OCI-LY3 (cell line): ENCODE data around the gene APOBEC3G.

Experiments used
- CTCF ChIP-seq: fragments of 200-600, 300-600 bp; sonication (generic); IDR thresholded peaks from 2 replicates; pipeline ENCODE4 v1.5.1; 2014; ENCODE audit warnings: antibody characterized with exemption, low read length, low read depth
- EZH2phosphoT487 ChIP-seq: fragments of 200-600 bp; shearing (Covaris generic); IDR thresholded peaks from 2 replicates; pipeline ENCODE4 v1.6.1; 2018; ENCODE audit warnings: antibody characterized with exemption, mixed run types, low read depth

- TF ChIP-seq CTCF (no peak), EZH2phosphoT487 (no peak)
Observed at GRCh38 chr22:39098026-39098425, 21.0 kb downstream of the APOBEC3G start.
